Subcutaneous adipose tissue (tissue), 4 donors: ENCODE results near the gene APOBEC3A. TPM values are rescaled to one million over a fixed set of nuclear protein-coding genes. Genes with fewer than 3 reads are reported as not detected.

Experiments
- total RNA-seq, 4 donors: library from RNA; depleted of rRNA; stranded (reverse); fragments of >200 nt; gene quantifications; one replicate each; pipeline ENCODE4 v1.1.0, GENCODE V29; 2016
- TF ChIP-seq, protein P1 (sequence below): fragments of 450-650 bp; IDR thresholded peaks from one replicate; pipeline ENCODE4 v1.5.1; 2016; ENCODE audit warnings: low read depth, mild to moderate bottlenecking, control low read depth, antibody characterized with exemption, moderate library complexity

The APOBEC3A gene
- total RNA-seq, 4 donors from 2014 or later, result 0.51 to 0.75 (median 0.65) TPM; not detected in 1

DNA sequence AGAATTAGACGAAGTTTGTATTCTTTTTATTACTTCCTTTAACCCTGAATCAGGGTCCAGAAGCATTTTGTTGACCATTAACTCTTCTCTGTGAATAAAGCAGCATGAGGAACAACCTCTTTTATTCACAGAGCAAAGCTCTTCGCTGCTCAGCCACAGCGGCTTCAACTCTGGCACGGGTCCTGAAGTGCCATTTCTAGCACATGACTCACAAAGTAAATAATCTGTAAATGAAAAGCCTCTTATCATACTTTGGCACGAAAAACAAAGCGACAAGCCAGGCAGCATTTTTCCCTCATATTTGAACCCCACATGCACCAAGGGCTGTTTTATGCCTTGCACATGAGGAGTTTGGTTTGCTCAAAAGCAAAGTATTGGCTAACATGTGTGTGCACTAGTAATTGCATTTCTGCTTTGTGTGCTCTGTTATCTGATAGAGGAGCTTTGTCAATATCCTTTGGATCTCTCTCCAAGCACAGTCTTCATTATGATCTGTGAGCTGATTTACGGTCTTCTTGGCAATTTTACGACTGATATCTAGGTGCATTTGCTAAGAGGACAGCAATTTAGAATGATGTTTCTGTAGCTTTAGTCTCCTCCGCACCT lies 33.0 kb upstream of the APOBEC3A start:
- TF ChIP-seq, protein P1, sequence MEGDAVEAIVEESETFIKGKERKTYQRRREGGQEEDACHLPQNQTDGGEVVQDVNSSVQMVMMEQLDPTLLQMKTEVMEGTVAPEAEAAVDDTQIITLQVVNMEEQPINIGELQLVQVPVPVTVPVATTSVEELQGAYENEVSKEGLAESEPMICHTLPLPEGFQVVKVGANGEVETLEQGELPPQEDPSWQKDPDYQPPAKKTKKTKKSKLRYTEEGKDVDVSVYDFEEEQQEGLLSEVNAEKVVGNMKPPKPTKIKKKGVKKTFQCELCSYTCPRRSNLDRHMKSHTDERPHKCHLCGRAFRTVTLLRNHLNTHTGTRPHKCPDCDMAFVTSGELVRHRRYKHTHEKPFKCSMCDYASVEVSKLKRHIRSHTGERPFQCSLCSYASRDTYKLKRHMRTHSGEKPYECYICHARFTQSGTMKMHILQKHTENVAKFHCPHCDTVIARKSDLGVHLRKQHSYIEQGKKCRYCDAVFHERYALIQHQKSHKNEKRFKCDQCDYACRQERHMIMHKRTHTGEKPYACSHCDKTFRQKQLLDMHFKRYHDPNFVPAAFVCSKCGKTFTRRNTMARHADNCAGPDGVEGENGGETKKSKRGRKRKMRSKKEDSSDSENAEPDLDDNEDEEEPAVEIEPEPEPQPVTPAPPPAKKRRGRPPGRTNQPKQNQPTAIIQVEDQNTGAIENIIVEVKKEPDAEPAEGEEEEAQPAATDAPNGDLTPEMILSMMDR, result no peak

DNA sequence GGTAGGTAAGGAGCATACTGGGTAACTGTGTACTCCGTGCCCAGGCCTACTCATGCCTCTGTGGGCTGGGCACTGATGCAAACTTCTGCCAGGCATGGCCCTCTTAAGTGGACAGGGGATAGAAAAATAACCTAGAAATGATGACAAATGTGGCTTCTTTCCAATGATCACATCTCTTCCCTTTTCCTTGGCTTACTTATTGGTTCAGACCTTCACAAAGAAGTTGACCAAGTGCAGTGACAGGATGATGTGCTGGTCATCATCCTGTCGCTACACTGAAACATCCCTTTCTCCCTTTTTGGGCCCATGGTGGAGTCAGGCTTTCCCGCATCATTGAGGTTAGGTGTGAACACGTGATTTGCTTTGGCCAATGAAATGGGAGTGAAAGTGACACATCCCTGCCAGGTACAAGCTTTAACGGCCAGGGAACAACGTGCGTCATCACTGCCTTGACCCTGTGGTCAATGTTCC lies 31.8 kb upstream of the APOBEC3A start:
- TF ChIP-seq, protein P1, result no peak

DNA sequence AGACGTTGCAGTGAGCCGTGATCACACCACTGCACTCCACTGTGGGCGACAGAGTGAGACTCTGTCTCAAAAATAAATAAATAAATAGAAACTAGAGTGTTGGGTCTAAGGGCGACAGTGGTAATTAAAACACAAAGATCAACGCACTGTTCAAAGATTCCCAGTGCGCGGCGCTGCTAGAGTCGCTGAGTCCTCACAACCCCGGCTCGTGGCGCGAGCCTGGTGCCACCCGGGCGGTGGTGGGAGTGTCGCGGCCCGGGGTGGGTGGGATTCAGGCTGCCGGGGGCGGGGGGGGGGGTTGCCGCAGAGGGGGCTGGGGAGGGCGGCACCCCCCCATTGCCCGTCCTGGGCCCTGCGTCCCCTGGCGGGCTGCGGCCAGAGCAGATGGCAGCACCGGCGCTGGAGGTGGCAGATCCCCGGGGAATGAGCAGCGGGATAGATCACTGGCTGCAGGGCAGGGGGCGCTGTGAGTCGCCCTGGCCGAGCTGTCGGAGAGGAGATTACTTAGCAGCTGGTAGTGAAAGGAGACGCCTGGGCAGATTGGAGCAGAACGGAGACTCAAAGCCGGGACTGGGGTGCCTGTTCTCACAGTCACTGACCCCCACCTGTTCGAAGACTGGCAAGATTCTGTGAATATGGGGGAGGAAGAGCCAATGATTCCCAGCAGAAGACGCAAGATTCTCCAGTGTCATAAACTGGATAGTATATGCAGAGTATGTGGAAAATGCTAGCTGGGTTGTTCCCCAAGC lies 30.2 kb upstream of the APOBEC3A start:
- TF ChIP-seq, protein P1, result no peak

DNA sequence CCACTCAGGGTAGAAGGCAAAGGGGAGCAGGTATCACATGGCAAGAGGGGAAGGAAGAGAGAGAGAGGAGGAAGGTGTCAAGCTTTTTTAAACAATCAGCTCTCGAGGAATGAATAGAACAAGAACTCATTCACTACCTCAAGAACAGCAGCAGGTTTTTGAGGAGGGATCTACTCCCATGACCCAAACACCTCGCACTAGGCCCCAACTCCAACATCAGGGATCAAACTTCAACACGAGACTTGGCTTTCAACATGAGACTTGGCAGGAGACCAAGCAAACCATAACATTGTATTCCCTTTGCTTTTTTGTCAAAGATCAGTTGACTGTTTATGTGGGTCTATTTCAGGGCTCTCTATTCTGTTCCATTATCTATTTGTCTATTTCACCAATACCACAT lies 26.9 kb upstream of the APOBEC3A start:
- TF ChIP-seq, protein P1, result no peak

DNA sequence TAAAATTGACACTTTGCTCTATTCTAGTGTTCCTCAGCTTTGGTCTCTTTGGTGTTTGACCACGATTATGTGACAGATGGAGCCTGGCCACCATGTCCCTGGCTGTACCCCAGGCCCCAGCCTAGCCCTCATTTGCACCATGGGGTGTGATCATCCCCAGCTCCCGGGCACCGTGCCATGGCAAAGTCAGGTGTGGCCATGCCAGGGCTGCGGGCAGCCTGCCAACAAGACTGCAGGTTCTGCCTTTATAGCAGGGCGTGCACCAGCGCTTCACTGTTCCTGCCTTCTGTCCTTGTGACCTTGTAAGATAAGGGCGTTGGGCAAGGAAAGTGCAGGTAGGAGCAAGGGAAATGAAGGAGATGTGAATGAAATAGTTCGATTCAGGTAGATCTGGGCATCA lies 22.4 kb upstream of the APOBEC3A start:
- TF ChIP-seq, protein P1, result no peak

DNA sequence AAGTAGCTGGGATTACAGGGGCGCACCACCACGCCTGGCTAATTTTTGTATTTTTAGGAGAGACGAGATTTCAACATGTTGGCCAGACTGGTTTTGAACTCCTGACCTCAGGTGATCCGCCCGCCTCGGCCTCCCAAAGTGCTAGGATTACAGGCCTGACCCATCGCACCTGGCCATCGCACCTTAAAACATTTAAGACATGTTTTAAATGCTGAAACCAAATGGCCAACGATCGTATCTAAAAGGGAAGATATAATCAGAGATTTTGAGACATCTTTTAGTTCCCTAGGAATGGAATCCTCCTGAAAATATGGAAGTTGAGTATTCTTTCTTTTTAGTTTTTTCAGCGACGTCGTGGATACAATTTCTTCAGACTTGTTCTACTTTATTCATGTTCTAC lies 21.8 kb upstream of the APOBEC3A start:
- TF ChIP-seq, protein P1, result no peak

DNA sequence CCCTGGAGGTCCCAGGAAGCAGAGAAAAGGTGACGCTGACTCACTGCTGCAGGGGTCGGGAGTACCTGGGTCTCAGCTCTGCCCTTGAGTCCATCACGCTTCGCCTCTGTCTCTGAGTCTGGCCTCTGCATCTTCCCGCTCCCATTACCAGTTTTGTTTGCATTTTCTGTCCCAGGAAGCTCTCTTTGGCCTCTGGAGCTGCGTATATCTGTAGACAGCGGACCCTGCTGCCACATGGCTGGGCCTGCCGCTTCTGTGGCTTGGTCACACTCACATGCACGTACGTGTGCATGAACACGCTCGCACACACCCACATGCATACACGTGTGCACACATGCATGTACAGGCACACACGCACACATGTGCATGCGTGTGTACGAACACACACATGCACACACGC lies 20.8 kb upstream of the APOBEC3A start:
- TF ChIP-seq, protein P1, result no peak
